NCI-H2107 (cell line): ENCODE results near the gene CEP131.
"Not testable (repeated sequence)": the region's sequence is repeated elsewhere in the genome, so short reads cannot be mapped to it uniquely, and the experiment has no call there.

Experiments used
- DNase-seq: peaks from one replicate; lab custom pipeline; 2025; lab: John Stamatoyannopoulos, UW

The CEP131 gene

DNA sequence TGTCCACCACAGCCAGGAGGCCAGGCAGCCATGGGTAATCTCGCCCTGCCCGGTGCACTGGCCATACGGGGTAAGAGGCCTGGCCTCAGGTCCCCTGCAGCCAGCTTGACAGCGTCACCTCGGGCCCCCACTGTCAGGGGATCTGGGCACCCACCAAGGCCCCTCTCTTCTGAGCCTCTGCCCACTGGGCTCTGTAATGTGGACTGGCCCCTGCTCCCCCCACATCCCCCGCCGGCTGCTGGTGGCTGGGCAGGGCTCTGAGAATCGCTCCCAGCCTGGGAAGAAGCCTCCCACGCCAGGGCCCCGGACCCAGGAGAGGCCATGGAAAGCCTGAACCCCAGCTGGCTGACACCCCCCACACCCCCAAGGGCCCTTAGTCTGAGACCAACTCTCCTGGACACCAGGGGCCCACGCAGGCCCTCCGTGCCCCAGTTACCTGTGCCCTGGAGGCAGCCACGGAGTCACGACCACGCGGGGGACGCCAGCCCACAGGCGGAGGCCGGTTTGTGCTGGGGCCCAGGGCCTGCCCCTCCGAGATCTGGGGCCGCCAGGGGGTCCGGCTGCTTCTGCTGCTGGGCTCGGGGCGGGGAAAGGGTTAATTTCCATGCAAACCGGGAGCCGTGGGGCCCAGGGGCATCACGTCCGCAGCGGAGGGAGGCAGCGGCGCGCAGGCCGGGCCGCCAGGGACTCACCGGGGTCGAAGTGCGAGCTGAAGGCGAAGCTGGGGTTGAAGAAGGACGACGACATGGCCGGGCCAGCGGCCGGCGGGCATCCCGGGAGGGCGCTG is 57.3 kb downstream of the CEP131 start, which contains the start of gene PVALEF:
TSS of gene PVALEF (plus strand) at position 262 of the 787 bp plus-strand sequence. CDS start 15,720 bp downstream, outside the sequence.
- DNase-seq = no peak

DNA sequence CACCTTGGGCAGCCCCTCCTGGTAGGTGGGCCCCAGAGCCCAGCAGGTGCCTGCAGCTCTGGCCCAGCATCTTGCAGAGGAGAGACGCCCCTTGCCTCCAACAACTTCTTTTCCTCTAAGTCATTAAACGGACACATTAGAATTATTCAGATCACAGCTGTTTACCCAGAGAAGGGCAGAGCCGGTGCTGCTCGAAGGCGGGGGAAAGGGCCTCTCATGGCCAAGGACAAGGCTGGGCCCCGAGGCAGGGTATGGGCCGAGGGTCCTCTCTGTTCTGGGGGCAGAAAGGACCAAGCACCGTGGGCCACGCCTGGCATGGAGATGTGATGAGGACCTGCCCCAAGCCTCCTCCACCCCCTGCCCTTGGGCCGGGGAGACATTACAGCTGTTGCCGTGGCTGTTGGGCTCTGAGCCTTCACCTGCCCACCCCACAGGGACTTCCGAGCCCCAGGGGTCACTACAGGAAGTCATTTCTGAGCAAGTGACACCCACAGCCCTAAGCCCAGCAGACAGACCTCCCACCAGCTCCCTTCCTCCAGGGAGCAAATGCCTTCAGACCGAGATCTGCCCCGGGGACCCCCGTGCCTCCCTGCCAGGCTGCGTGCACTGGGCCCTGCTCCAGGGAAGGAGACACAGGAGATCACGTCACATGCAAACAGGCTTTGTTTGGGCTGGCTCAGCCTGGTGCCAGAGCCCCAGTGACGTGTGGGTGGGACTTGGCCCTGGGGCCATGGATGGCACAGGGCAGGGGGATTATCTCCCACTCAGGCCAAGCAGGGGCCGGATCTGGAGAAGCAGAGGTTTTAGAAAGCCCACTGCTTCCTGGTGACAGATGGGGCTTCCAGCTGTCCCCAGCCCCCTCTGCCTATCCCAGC is 58.2 kb downstream of the CEP131 start:
- no peak for DNase-seq

DNA sequence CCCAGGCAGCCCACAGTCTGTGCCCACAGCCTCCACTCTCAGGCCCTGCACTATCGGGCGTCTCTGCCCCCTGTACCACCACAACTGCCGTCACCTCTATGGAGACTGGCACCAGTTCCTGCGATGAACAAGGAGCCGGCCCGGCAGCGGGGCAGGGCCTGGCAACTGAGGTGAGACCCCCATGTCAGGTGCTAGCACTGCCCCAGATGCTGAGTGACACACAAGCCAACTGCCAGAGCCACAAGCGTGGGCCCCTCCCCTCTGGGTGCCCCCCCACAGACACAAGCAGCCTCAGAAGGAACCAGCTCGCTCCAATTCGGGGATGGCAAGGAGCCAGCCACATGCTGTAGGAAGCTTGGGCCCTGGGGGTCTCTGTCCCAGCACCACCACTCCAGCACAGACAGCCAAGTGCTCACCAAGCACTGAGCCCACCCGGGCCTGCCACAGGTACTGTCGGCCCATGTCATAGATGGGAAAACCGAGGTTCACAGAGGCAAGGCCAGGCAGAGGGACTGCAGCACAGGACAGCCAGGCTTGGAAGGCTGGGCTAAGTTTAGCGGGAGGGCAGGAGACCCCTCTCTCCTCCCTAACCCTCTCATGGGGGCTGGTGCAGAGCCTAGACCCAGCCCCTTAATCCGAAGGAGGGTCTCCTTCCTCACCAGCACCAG is 58.9 kb downstream of the CEP131 start:
- DNase-seq = no peak

DNA sequence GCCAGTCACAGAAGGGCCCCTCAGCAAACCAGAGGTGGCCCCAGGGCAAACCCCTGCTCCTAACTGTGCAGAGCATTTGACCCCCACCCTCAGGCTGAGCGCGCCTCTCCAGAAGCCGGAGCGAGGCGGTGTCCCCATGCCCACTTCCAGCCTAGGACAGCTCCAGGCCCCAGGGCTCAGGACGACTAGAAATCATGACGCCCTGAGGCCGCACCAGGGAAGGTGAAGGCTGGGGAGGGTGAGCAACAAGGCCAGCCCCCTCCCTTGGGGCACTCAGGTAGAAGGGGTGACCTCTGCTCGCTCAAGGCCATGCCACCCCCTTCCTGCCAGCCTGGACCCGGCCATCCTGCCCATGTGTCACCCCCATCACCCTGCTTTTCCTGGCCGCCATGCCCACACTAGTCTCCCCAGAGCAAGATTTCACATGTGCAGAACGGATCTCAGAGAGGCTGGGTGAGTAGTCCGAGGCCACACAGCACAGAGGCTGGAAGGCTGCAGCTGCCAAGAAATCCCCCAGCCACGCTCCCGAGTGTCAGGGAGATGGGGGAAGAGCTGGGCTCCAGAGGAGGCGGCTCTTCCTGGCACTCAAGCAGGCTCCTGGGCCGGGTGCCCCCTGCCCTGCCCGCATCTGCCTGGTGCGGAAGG is 59.6 kb downstream of the CEP131 start:
- DNase-seq = no peak

DNA sequence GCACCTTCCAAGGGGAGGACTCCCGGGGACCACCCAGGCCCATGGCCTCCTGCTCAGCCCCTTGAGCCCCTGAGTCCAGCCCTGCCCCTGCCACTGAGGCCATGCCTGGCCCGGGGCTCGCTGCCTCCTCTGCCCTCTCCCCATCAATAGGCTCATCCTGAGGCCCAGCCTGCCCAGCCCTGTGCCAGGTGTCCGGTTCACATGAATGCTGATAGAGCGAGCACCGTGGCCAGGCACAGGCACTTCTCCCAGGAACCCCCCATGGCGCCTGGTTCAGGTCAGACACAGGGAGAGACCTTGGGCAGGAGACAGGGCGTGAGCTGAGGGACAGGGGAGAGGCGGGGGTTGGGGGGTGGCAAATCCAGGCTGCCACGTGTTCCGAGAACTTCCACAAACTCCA is 60.3 kb downstream of the CEP131 start:
- DNase-seq = no peak

DNA sequence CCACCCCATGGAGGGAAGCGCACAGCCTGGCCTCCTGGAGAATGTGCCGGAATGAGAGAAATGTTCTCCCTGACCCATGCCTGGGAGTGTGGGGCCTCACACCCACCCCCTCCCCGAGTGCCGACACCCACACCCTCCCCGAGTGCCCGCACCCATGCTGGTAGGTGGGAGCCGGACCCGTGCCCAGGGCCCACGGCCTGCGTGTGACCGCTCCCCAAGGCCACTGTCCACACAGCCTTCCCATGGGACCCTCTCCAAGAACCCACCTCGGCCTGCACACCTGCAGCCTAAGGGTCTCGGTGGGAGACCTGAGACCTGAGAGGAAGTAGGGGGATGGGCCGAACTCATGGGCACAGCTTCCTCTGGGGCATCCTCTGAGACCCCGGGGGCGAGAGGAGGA is 60.8 kb downstream of the CEP131 start:
- DNase-seq = no peak

DNA sequence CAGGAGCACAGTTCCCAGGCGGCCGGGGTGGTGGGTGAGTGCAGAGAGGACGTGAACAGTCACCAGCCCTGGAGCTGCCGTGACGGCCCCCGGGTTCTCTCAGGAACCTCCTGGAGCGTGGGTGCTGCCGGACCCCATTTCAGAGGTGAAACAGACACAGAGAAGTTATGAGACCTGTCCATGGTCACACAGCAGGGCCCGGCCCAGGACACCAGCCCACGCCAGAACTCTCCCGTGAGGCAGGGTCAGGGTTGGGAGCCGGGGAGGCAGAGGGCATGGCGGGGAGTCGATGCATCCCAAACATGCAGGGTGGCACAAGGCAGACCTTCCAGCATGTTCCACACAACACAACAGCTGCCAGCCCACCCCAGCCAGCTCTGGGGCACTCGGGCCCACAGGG is 61.2 kb downstream of the CEP131 start:
- DNase-seq = no peak

DNA sequence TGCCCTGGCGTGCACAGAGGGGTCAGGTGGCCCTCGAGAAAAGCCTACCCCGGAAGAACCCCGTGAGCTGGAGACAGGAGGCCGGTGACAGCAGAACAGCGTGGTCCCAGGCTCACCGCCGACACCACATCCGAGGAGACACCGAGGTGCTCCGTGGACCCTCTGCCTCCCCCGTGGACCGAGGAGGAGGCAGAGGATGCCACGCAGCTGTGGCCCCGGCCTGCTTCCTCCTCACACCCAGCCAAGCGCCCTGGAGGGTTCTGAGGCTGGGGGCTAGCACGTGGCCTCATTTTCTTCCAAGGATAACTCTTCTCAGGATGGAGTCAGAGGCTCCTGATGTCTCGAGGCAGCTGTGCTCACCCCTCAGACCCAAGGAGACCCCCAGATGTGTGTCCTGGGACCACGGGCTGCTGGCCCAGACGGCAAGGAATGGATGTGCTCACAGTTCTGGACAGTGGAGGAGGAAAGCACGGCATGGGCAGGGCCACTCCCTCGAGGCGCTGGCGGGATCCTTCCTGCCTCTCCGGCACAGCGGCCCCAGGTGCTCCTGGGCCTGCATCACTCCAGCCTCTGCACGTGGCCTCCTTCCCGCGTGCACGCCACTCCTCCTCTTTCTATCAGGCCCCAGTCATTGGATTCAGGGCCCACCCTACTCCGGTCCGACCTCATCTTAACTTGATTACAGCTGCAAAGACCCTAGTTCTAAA is 61.9 kb downstream of the CEP131 start:
- no peak for DNase-seq

DNA sequence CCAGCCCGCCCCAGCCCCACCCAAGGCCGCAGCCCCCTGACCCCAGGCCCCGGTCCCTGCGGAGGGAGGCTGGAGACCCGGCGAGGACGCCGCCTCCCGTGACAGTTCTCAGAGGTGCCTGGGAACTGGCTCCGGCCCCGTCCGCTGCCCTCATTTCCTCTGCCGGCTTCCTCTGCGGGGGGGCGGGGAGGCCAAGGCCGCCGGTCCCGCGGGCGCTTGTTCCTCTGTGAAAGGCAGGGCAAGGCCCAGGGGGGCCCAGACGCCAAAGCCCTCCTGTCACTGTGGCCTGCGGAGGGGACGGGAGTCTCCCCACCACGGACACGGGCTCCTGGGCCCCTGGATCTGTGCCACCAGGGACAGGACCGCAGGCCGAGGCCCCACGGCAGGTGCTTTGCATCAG is 62.5 kb downstream of the CEP131 start:
- DNase-seq = no peak

DNA sequence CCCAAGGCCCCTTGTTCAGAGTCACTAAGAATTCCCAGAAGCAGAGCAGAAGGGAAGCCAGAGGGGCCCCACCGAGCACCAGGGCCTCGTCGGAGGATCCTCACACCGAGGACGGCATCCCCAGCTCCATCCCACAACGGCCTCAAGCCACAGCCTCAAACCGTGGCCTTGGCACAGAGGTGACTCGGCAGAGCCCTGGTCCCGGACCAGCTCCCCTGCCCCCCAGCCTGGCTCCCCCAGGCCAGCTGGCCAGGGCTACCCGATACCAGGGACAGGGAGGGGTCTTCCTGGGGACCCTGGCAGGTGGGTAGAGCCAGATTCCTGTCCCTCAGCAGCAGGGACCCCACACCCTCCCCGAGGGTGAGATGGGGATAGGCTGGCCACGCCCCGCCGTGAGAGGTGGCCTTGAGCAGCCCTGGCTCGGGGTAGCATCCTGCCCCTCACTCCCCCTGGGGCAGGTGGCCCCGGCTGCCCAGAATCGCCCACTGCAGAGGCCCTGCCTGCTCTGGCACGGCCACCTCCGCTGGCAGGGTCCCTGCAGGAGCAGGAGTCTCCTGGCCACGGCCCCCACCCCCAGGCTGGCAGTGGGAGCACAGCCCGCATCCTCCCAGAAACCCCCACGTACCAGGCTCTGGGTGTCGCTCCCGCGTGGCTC is 63.0 kb downstream of the CEP131 start:
- no peak for DNase-seq

DNA sequence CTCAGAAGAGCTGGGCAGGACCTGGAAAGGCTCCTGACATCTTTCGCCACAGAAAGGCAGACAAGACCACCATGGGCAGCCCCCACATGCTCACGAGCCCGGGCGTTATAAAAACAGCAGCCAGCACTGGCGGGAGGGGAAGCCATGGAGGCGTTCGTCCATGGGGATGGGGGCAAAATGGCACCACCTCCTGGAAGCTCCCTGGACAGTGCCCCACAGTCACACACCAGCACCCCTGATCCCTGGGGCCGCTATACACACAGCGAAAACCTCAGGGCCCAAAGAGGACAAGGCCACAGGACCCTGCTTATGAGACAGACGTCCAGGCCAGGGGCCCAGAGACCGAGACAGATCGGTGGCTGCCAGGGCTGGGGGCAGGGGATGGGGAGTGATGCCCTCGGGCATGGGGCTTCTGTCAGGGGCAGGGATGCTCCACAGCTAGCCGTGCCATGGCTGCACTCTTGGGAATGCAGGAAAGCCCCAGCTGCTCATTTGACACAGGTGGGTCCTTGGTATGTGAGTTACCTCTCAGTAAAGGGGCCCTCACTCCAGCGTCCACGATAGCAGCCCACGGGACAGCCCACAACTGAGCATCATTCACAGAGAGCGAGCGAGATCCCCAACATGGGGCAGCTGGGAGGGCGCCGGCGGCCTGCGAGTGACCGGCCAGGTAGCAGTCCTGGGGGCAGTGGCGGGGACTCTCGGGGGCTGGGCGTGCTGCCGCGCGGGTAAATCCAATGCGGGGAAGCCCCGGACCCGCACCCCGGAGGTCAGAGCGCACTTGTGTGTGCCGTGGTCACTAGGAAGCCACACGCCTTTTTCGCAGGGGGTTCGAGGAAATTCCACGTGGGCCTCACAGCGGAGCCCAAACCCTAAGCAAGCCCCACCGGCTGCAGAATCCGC is 63.8 kb downstream of the CEP131 start:
- DNase-seq = no peak

DNA sequence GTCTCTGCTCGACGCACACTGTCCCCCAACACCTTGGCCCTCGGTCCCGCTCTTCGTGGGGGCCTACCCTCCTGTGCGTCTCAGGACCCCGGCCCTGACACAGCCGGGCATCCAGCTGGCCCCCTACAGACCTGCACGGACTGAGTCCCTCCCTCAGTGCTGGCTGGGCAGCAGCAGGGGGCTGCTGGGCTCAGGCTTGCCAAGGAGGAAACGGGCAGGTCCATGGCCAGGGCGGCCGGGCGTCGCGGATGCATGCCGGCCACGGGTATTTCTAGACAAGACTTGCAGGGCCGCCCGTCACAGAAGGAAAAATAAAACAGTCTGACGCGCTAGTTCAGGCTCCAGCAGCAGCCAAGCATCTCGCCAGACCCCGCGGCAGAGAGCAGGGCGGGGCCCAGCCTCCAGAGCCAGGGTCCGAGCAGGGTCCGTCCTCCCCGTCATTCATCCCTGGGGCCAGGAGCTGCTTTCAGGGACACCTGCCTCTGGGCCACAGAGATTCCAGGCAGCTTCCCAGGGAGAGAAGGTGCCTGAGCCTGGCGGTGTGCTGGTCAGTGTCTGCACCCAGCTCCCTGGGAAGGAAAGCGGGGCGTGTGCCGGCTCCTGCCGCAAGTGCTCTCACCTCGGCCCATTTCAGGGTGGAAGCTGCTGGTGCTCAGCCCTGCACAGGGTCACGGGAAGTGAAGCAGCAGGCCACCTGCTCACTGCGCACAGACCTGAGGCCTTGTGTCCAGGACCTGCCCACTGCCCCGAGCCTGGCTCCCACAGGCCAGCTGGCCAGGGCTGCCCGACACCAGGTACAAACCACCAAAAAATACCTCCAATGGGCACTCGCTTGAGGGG is 64.7 kb downstream of the CEP131 start:
- no peak for DNase-seq

DNA sequence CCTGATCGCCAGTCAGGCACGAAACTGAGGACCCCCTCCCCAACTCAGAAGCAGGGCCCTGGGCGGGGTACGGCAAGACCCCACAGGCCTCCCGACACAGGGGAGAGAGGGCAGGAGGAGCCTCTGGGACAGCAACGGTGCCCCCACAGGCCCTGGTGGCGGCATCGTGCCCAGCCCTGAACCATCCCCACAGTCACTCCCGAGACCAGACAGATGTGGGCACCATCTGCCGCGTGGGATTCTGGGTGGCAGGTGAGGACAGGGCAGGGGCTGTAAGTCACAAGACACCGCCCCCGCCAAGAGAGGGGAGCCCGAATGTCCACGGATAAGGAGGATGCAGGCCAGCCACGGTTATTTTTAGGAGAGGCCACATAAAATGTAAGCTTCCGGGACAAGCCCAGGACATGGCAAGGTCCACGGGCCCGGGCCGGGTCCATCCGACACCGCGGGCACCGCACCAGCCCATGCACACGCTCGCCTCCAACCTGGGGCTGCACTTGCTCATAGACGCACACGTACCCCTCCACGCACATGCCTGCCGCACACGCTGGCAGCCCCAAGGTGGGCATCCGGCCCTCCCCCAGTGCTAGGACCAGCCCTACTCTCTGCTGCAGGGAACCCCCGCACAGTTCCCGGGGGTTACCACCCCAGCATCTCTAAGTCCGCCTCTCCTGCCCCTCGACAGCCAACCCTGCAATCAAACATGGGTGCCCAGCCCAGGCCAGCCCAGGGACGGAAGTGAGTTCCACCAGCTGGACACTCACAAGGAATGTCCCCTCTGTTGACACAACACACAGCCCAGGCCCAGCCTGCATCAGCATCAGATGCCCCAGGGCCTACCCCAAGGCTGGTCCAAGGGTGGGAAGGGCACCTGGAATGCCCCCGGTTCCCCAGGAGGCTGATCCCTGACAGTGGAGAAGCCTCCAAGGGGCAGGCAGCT is 65.6 kb downstream of the CEP131 start:
- DNase-seq = no peak

DNA sequence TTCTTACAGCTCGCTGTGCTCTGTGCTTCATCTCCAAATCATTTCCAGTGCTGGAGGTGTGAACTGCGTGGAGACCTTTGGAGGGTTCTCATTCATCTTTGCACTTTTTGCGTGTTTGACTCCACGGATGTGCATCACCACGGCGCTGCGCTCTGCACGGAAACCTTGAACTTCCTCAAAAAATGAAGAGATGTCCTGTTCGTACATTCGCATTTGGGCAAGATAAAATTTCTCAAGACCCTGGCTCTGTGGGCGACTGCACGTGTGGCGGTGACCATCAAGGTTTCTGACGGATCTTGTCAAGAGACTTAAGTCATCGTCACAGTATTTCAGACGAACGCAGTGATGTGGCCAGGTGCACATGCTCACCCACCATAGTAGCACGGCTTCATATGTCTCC is 67.8 kb downstream of the CEP131 start:
- DNase-seq = no peak

DNA sequence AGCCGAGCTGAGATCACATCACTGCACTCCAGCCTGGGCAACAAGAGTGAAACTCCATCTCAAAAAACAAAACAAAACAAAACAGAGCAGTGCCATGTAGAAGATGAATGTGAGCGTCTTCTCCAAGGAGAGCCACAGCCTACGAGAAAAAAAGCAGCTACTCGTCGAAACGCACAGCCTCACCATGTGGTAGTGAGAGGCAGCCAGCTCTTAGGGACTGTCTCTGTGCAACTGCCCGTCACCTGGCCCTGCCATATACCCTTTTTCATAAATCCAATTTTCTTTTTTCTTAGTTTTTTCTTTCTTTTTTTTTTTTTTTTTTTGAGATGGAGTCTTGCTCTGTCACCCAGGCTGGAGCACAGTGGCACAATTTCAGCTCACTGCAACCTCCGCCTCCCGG is 68.7 kb downstream of the CEP131 start:
- DNase-seq = not testable (repeated sequence)

DNA sequence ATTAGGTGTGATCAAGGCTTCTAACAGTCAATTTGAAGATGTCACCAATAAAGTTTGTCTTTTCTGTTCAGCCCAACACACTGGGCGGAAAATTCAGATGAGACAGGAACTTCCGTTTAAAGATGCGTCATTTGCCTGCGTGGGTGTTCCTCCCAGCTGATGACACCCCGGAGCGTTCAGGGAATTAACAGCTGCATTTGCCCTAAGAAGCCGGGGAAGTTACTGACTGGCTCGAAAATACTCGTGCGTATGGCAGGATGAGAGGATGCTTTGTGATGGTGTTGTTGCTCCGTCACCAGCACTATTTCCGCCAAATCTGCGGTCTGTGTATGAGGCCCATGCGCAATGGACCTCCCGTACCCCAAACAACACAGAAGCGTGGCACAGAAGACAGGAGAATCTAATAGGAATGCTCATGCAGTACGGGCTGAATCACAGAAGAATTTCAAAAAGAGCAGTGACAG is 69.4 kb downstream of the CEP131 start:
- DNase-seq = no peak

DNA sequence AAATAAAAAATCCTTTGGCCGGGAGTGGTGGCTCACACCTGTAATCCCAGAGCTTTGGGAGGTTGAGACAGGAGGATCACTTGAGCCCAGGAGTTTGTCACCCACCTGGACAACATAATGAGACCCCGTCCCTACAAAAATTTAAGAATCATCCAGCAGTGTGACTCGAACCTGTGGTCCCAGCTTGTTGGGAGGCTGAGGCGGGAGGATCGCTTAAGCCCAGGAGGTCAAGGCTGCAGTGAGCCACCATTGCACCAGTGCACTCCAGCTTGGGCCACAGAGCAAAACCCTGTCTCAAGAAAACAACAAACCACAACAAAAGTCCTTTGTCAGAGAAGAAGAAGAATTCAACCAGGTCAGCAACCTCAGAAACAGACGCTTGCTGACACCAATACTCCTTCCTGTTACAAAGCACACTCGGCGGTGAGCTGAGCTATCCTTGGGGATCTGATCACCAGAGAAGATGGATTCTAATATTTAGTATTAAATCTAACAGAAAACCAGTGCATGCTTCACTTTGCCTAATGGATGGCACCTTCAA is 70.4 kb downstream of the CEP131 start:
- DNase-seq = no peak
